ENCODE data around the gene JADE2.
"Not testable (repeated sequence)": the region's sequence is repeated elsewhere in the genome, so short reads cannot be mapped to it uniquely, and the experiment has no call there.

Gene JADE2

DNA sequence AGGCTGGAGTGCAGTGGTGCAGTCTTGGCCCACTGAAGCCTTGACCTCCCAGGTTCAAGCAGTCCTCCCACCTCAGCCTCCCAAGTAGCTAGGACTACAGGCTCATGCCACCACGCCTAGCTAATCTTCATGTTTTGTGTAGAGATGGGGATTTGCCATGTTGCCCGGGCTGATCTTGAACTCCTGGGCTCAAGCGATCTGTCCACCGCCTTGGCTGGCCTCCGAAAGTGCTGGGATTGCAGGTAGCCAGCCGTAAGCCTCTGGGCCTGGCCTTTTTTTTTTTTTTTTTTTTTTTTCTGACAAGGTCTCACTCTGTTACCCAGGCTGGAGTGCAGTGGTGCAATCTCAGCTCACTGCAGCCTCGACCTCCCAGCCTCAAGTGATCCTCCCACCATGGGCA, 27.2 kb downstream of the JADE2 start:
- FAIRE-seq = not testable (repeated sequence)

- FAIRE-seq = no peak
These were observed 28.4 kb downstream of the JADE2 start for GRCh38 chr5:134553821-134554267.

- FAIRE-seq = no peak
These were observed 29.1 kb downstream of the JADE2 start for GRCh38 chr5:134554319-134555222.

DNA sequence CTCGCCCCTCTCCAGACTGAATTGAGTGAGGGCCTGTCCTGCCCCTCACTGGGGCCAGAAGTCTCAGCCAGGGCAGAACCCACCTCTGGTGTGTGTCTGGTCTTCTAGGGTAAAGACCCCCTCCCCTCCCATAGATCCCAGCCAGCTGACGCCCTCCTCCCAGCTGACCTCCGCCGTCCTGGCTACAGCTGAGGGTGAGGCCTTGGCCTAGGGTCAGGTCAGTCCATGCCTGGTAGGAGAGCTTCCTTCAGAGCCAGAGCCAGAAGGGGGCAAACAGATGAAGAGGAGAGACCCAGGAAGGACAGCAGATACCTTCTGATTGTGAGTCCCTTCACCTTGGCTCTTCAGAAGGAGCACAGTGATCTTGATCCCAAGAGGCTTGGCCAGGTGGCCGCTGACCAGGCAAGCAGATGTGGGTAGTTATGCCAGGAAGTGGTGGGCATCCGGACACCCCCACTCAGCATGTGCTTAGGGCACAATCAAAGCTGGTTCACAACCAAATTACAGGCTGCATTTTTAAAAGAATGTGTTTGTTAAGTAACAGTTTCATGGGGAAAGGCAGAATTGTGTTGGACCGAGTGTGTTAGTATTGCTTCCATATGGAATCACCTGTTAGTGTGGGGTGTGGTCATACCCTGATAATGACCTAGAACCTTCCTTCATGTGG, 29.9 kb downstream of the JADE2 start:
- no peak for FAIRE-seq

GRCh38 chr5:134555890-134556311, 30.4 kb downstream of the JADE2 start:
- FAIRE-seq = no peak

DNA sequence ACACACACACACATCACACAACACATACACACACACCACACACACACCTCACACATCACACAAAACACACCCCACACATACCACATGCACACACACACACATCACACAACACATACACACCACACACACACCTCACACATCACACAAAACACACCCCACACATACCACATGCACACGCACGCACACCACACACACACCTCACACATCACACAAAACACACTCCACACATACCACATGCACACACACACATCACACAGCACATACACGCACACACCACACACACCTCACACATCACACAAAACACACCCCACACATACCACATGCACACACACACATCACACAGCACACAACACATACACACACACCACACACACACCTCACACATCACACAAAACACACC, 31.1 kb downstream of the JADE2 start:
- FAIRE-seq = not testable (repeated sequence)

GRCh38 chr5:134556994-134557393, 31.5 kb downstream of the JADE2 start:
- no peak for FAIRE-seq

- no peak for FAIRE-seq
These were observed 34.2 kb downstream of the JADE2 start for GRCh38 chr5:134559672-134560071.

DNA sequence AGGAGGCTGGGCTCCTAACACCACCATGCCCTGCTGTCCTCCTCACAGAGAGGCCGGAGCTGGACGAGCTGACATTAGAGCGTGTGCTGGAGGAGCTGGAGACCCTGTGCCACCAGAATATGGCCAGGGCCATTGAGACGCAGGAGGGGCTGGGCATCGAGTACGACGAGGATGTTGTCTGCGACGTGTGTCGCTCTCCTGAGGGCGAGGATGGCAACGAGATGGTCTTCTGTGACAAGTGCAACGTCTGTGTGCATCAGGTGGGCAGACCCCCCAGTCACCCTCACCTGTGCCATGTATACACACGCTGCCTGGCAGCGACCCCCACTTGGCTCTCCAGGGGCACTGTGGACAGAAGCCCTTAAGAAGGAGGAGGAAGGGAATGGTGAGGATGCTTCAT, 35.2 kb downstream of the JADE2 start:
- no peak for FAIRE-seq

- FAIRE-seq = no peak
These were observed 36.4 kb downstream of the JADE2 start for GRCh38 chr5:134561871-134562296.

GRCh38 chr5:134563221-134563620, 37.8 kb downstream of the JADE2 start:
- FAIRE-seq = no peak

GRCh38 chr5:134563962-134564361, 38.5 kb downstream of the JADE2 start:
- no peak for FAIRE-seq

DNA sequence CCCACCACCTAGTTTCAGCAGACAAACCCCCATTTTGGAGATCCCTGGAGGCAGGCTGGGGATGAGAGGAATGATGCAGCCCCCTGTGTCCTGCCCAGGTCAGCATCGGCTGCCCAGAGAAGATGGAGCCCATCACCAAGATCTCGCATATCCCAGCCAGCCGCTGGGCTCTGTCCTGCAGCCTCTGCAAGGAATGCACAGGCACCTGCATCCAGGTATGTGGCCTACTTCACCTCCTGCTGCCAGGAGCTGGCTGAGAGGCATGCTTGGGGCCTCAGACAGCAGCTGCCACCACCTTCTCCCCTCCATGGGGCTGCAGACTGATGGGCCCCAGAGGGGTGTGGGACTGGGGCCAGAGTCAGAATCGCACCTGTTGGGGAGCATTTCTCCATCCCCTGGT, 38.9 kb downstream of the JADE2 start:
- FAIRE-seq = no peak

GRCh38 chr5:134565791-134566740, 40.6 kb downstream of the JADE2 start:
- no peak for FAIRE-seq

DNA sequence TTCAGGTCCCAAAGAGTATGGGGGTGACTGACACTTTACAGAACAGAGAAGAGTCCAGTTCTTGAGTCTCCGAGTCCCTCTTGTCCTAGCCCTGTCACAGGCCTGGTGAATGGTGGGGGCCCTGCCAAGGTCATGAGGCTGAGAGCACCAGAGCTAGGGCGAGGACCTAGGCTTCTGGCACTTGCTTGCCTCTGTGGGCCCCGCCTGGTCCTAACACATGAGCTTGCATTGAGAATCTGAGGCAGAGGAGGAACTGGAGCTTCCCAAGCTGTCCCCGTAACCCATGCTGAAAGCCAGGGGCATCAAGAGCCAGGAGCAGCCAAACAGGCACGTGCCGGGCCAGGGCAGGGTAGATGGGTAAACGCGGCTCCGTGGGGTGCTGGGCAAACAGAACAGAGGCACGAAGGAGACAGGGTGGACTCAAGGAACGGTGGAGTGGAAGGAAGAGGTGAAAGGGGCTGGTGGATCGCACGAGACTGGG, 41.3 kb downstream of the JADE2 start:
- no peak for FAIRE-seq

GRCh38 chr5:134567641-134568336, 42.3 kb downstream of the JADE2 start:
- no peak for FAIRE-seq

DNA sequence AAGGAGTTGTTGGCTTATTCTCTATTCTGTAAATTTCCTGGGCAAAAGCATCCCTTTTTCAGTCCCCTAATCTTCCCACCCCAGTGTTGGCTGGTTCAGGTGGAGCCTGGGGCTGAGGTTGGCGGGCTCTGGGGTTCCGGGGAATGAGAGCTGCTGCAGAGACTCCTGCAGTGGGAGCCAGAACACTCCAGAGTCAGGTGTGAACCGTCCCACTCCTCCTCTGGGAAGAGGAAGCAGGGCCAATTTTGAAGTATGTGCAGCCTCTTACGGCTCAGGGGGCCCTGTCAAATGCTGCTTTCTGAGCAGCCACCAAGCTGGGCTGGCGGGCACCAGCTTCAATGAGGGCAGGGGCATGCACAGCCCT, 42.8 kb downstream of the JADE2 start:
- no peak for FAIRE-seq

GRCh38 chr5:134568761-134569695, 43.6 kb downstream of the JADE2 start:
- FAIRE-seq = no peak

GRCh38 chr5:134569758-134570364, 44.4 kb downstream of the JADE2 start:
- no peak for FAIRE-seq

GRCh38 chr5:134570365-134570758, 44.9 kb downstream of the JADE2 start:
- no peak for FAIRE-seq
